ENCODE data around the gene SNX13. TPM values are rescaled to one million over a fixed set of nuclear protein-coding genes. Genes with fewer than 3 reads are reported as not detected.

Gene SNX13
- total and polyA plus RNA-seq, 12 donors = 7.1 to 57.7 (median 44.6) TPM

DNA sequence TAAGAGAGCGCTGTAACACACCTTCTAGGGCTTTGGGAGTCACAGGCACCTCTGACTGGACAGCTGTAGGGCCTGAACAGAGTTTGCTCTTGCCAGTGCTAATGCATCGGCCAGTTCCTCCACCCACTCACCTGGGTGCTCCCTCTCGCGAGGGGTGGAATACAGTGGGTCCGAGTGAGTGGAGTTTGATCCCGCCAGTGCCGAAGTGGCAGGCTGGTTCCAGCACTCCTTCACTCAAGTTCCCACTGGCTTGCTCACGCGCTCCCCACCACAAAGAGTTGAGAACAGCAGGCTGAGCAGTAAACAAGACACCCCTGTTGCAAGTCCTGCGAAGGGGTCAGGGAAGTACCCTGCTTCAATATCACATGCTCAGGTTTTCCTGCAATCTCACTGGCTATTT lies 91.8 kb downstream of the SNX13 start:
- TF ChIP-seq, protein P1, sequence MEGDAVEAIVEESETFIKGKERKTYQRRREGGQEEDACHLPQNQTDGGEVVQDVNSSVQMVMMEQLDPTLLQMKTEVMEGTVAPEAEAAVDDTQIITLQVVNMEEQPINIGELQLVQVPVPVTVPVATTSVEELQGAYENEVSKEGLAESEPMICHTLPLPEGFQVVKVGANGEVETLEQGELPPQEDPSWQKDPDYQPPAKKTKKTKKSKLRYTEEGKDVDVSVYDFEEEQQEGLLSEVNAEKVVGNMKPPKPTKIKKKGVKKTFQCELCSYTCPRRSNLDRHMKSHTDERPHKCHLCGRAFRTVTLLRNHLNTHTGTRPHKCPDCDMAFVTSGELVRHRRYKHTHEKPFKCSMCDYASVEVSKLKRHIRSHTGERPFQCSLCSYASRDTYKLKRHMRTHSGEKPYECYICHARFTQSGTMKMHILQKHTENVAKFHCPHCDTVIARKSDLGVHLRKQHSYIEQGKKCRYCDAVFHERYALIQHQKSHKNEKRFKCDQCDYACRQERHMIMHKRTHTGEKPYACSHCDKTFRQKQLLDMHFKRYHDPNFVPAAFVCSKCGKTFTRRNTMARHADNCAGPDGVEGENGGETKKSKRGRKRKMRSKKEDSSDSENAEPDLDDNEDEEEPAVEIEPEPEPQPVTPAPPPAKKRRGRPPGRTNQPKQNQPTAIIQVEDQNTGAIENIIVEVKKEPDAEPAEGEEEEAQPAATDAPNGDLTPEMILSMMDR (IDR thresholded peaks at IDR 0.05) = no peak
- peak in 2 of 8 donors; percentile 15 to 22 for ATAC-seq
- peaks cover 0 to 100% (median 0%) of the 10 kb centered on the region in 9 donors for H3K36me3 ChIP-seq

DNA sequence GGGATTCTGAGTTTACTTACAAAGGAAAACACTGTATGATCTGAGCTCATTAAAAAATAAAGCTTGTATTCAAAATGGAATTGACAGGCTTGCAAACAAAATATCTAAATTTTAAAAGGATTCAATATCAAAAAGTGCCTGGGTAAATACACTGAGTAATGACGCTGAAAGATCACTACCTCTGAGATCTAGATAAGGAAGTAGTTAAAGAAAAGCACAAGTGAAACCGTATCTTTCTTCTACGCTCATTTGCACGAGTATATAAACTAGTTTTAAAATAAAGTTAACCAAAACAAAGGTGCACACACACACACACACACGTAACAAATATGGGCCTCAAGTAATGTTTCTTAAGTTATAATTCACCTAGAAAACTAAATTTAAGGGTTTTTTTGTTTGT lies 93.4 kb downstream of the SNX13 start:
- no peak for ATAC-seq

More for the DNA sequence above, 91.8 kb downstream of the SNX13 start:
- no peak for DNase-seq
- intact Hi-C loops (cut with DNase I) = no loop called here
- Histone ChIP-seq H3K27me3 (no peaks in the 10 kb centered on the region), H3K4me3 (no peak overlapping the region), H3K4me1 (peaks cover 0 to 17% (median 0%) of the 10 kb centered on the region in 9 donors), H3K9me3 (no peaks in the 10 kb centered on the region), H3K27ac (no peak overlapping the region)
- WGBS, 2 donors = 95 to 98% methylated on average over 10 of the region's 10 CpGs

DNA sequence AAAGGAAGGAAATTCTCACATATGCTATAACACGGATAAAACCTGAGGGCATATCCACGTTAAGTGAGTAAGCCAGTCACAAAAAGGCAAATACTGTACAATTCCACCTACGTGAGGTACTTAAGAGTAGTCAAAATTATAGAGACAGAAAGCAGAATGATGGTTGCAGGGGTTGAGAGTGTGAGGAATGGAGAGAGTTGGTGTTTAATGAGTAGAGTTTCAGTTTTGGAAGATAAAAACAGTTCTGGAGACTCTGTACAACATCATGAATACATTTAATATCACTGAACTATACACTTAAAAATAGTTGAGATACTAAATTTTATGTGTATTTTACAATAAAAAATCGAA lies 95.1 kb downstream of the SNX13 start:
- TF ChIP-seq, protein P1 (IDR thresholded peaks at IDR 0.05) = no peak
- DNase-seq (no peak), ATAC-seq (no peak)
- Histone ChIP-seq H3K36me3 (peaks cover 0 to 93% (median 0%) of the 10 kb centered on the region in 9 donors), H3K27me3 (no peaks in the 10 kb centered on the region), H3K27ac (no peak overlapping the region), H3K9me3 (peaks cover 0 to 4% (median 0%) of the 10 kb centered on the region in 11 donors), H3K4me3 (no peak overlapping the region), H3K4me1 (peaks cover 0 to 26% (median 0%) of the 10 kb centered on the region in 9 donors)
- intact Hi-C loops (cut with DNase I) = no loop called here
- WGBS, 2 donors = 82 to 92% methylated on average over 4 of the region's 4 CpGs

More for the DNA sequence above, 93.4 kb downstream of the SNX13 start:
- Histone ChIP-seq H3K4me3 (no peak overlapping the region), H3K4me1 (peaks cover 0 to 26% (median 0%) of the 10 kb centered on the region in 9 donors), H3K36me3 (peaks cover 0 to 100% (median 0%) of the 10 kb centered on the region in 9 donors), H3K27ac (no peak overlapping the region), H3K27me3 (no peaks in the 10 kb centered on the region), H3K9me3 (peaks cover 0 to 1% (median 0%) of the 10 kb centered on the region in 11 donors)
- intact Hi-C loops (cut with DNase I) = no loop called here
- 88 to 89% methylated on average over 5 of the region's 5 CpGs for WGBS, 2 donors
- no peak for DNase-seq
- TF ChIP-seq, protein P1 (IDR thresholded peaks at IDR 0.05) = no peak

DNA sequence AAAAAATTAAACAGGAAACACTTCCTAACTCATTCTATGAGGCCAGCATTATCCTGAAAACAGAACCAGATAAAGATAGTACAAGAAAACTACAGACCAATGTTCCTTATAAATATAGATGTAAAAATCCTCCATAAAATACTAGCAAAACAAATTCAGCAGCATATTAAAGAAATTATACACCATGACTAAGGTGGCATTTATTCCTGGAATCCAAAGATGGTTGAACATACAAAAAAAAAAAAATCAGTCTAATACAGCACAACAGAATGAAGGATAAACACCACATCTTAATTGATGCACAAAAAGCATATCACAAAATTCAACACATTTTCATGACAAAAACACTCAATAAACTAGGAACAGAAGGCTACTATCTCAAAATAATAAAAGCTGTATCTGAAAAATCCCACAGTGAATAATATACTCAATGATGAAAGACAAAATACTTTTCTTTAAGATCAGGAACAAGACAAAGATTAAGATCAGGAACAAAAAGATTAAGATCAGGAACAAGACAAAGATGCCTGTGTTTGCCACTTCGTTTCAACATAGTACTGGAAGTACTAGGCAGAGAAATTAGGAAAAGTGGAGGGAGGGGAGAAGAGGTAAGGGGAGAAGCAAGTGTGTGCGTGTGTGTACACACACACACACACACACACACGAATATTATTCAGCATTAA lies 95.6 kb downstream of the SNX13 start:
- TF ChIP-seq, protein P1 (IDR thresholded peaks at IDR 0.05) = no peak
- Histone ChIP-seq H3K4me3 (no peak overlapping the region), H3K9me3 (peaks cover 0 to 4% (median 0%) of the 10 kb centered on the region in 11 donors), H3K27ac (no peak overlapping the region), H3K4me1 (peaks cover 0 to 26% (median 0%) of the 10 kb centered on the region in 9 donors), H3K27me3 (no peaks in the 10 kb centered on the region), H3K36me3 (peaks cover 0 to 93% (median 3%) of the 10 kb centered on the region in 9 donors)
- 66 to 86% methylated on average over 3 of the region's 3 CpGs for WGBS, 2 donors
- DNase-seq = no peak
- no peak for ATAC-seq
- intact Hi-C loops (cut with DNase I) = no loop called here
